WTC11 (cell line): Measurements from ENCODE around the gene ATF7.

Source experiments
- AR ChIP-seq: fragments of 250-450 bp; sonication (Bioruptor Pico); IDR thresholded peaks from 2 replicates; pipeline ENCODE4 v1.9.0; 2021; ENCODE audit warnings: mild to moderate bottlenecking
- ATF2 ChIP-seq: sonication (generic); formaldehyde crosslinking; IDR thresholded peaks from 2 replicates; pipeline ENCODE4 v1.8.1; 2022; ENCODE audit warnings: low read depth, missing genetic modification reagents, borderline replicate concordance
- CREB1 ChIP-seq: sonication (generic); formaldehyde crosslinking; IDR thresholded peaks from 2 replicates; pipeline ENCODE4 v1.8.0; 2023; ENCODE audit warnings: mild to moderate bottlenecking, missing genetic modification reagents
- CTCF ChIP-seq: fragments of 200-600 bp; IDR thresholded peaks from 2 replicates; pipeline ENCODE4 v1.8.0; 2022; ENCODE audit warnings: antibody characterized with exemption
- KAT7 ChIP-seq: sonication (generic); formaldehyde crosslinking; IDR thresholded peaks from 2 replicates; pipeline ENCODE4 v1.8.1; 2023; ENCODE audit warnings: missing genetic modification reagents, mild to moderate bottlenecking, borderline replicate concordance
- NFE2L1 ChIP-seq: sonication (generic); formaldehyde crosslinking; IDR thresholded peaks from 2 replicates; pipeline ENCODE4 v1.8.1; 2023; ENCODE audit warnings: missing genetic modification reagents
- NR2C2 ChIP-seq: sonication (generic); formaldehyde crosslinking; IDR thresholded peaks from 2 replicates; pipeline ENCODE4 v1.8.0; 2022; ENCODE audit warnings: mild to moderate bottlenecking, missing genetic modification reagents
- TEAD4 ChIP-seq: sonication (generic); formaldehyde crosslinking; IDR thresholded peaks from 2 replicates; pipeline ENCODE4 v1.8.0; 2022; ENCODE audit warnings: mild to moderate bottlenecking, missing genetic modification reagents
- USF1 ChIP-seq: sonication (generic); formaldehyde crosslinking; IDR thresholded peaks from 2 replicates; pipeline ENCODE4 v1.8.0; 2022; ENCODE audit warnings: mild to moderate bottlenecking, missing genetic modification reagents

DNA sequence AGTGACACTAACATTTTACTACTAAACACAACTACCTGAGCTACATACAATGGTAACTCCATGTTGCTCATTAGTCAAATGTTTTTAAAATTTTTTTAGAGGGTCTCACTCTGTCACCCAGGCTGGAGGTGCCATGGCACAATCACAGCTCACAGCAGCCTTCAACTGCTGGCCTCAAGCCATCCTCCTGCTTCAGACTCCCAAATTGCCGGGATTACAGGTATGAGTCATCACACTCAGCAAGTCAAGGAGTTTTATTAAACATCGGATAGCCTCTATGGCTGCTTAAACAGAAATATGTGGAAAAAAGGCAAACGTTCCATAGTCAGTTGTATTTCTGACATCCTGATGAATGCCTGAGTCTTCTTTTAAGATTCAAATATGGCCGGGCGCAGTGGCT is 107.8 kb downstream of the ATF7 start:
- no peak for TF ChIP-seq CTCF
- TF ChIP-seq NFE2L1 (CRISPR knock-in tag): no peak
- no peak for TF ChIP-seq KAT7 (CRISPR knock-in tag)
- no peak for TF ChIP-seq TEAD4 (CRISPR knock-in tag)
- no peak for TF ChIP-seq CREB1 (CRISPR knock-in tag)
- no peak for TF ChIP-seq ATF2
- no peak for TF ChIP-seq AR
- TF ChIP-seq NR2C2 (CRISPR knock-in tag): no peak
- TF ChIP-seq USF1: no peak
